Stimulated activated CD4-positive, alpha-beta T cell treated with anti-CD3 and anti-CD28 coated beads, Interleukin-4, amount 100 ng/mL, for 4 hours (primary cell): ENCODE results near the gene RAG1.

Experiments
- DNase-seq, 2 experiments: peaks; one replicate each; pipeline ENCODE4 v3.0.0-alpha.2; 2020

RAG1 gene

GRCh38 chr11:36591433-36591832 is 23.6 kb downstream of the RAG1 start:
- DNase-seq = no peak

- DNase-seq = peak in 1 of 2 experiments; percentile 11
Observed at GRCh38 chr11:36594316-36594989, 26.6 kb downstream of the RAG1 start, which contains the start of gene IFTAP. TSS of gene IFTAP (plus strand) at chr11:36594502. CDS start at chr11:36610104, 15,602 bp downstream.

GRCh38 chr11:36596880-36597279 is 29.1 kb downstream of the RAG1 start:
- no peak for DNase-seq

- no peak for DNase-seq
Observed at GRCh38 chr11:36598051-36598450, 30.2 kb downstream of the RAG1 start, which contains the start of gene RAG2. TSS of gene RAG2 (minus strand) at chr11:36598236. CDS start at chr11:36594168, 4,068 bp downstream.

- DNase-seq = no peak
Observed at GRCh38 chr11:36600180-36600579, 32.4 kb downstream of the RAG1 start.

- no peak for DNase-seq
Observed at GRCh38 chr11:36601155-36601554, 33.3 kb downstream of the RAG1 start.

GRCh38 chr11:36602135-36602534 is 34.3 kb downstream of the RAG1 start:
- DNase-seq = no peak

GRCh38 chr11:36605221-36606216 is 37.7 kb downstream of the RAG1 start:
- no peak for DNase-seq

DNA sequence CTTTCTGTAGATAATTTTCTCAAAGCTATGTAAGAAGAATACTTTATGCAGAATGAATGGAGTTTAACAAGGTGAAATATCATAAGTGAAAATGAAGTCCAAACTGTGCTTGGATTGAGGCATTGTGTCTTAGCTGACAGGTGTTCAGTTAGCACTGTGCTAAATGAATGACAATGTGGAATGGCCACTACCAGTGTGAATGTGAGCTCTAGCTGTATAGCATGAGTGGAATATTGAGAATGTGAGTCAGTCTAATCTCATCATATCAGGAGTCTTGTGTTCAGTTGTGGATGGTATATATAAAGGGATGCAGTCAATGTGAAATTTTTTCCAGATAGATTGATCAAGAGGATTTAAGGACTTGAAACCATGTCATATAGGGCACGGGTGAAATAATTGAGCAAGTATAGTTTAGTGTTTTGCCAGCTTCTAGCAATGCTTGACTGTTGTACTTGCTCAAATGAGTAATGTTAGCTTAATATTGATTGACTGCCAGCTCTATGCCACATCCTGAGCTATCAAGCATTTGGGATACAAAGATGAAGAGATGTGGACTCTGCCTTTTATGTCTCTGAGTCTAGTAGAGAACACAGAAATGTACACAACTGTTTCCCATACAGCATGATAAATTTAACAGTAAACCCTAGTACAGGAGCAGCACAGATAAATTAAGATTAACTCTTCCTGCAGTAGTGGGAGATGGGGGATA is 40.8 kb downstream of the RAG1 start:
- DNase-seq = no peak

DNA sequence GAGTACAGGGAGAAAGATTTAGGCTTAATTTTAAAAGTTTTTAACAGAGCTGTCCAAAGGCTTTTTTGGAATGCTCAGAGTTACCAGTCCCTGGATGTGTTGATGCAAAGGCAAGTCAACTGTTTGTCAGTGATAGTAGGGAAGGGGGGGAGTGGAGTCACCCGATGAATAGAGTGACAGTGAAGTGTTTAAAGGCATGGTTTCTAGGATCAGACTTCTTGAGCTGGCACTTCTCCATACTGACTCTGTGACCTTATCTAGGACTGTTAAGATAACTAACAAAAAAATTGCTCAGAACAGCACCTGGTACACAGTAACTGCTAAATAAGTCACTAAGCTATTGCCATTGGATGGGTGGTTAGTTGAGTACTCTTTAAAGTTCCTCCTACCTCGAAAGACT is 41.6 kb downstream of the RAG1 start:
- DNase-seq = no peak

GRCh38 chr11:36615826-36616225 is 48.0 kb downstream of the RAG1 start:
- DNase-seq = no peak

DNA sequence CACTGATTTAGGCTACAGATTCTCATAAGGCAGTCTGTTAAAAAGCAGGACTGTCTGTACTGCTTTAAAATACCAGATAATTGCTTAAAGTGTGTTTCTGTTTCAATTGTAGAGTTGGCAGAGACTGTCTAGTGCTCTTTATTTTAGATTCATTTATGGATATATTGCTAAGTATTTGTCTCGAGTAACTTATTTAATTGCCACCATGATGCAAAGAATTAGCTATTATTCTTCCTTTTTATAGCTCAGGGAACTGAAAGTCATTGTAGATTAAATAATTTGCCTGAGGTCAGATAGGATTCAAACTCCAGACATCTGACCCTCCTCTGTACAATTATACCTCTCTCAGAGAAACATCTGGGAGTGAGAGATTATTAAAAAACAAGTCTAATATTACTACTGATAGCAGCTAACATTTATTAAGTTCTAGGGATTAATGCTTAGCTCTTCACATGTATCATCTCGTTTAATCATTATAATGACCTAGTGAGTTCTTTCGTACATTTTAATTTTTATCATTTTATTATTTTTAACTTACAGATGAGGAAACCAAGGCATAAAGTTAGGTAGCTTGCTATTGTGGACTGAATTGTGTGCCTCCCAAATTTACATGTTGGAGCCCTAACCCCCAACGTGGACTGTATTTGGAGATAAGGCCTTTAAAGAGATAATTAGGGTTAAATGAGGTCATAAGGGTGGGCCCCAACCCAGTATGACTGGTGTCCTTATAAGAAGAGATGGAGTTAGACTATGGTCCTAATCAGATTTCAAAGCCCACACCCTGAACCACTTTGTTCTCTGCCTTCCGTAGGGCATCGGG is 49.9 kb downstream of the RAG1 start:
- no peak for DNase-seq

GRCh38 chr11:36618363-36619047 is 50.7 kb downstream of the RAG1 start:
- DNase-seq = no peak

DNA sequence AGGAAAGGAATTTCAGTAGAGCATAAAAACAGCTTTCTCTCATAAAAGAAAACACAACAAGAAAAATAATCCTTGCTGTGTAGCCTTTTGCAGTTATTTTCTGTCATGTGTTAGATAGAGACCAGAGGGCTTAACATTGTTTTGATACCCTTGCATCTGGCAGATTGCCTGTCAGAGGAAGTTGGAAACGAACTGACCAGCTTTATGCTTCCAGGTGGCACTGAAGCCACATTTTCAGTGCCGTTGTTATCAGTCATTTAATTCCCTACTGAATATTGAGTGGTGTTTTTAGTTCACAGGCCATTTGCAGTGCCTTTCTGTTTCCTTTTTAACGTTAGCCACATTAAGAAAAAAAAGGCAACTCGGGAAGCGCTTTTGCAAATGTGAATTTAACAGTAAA is 51.7 kb downstream of the RAG1 start:
- DNase-seq = no peak

DNA sequence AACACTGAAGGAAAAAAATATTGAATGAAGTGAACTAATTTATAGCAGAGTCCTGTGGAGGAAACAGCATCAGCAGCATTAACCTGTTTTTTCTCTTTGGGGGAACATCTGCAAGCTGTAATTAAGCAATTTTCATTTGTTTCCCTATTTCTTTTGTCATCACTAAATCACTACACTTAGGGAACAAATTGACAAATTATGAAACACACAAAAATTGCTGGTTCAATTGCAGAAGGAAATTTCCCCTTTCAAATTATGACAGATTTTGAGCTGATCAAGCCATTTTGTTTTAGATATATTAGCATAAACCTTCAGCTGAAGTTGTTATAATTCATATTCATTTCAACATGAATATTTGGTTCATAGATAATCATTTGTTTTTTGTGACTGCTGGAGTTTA is 52.4 kb downstream of the RAG1 start:
- no peak for DNase-seq

- DNase-seq = no peak
Observed at GRCh38 chr11:36622431-36623136, 54.8 kb downstream of the RAG1 start.

DNA sequence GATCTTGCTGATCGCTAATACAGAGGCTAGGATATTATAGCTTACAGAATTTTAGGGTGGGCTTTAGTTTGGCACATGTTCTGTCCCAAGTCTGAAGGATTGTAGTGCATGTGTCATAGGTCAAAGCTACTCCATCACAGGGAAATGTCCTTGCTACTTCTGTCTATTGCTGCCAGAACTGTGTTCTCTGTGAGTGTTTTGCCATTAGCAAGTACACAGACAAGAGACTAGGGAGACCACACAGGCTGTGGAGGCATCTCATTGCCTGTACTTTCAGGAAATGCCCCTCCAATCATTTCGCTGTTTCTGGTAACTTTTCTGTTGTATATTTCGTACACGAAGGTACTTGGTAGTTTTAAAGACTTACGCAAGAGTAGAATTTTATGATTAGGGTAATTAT is 55.7 kb downstream of the RAG1 start:
- DNase-seq = no peak

DNA sequence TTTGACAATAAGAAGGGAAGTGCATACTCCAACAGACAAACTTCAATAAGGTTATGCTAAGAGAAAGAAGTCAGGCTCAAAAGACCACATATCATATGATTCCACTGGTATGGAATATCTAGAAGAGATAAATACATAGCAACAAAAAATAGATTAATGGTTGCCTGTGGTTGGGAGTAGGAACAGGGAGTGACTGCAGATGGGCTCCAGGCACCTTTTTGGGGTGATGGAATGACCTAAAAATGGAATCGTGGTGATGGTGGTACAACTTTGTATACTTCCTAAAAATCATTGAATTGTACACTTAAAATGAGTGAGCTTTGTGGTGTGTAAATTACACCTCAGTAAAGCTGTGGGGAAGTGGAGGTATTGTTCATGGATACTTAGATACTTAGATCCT is 59.2 kb downstream of the RAG1 start:
- no peak for DNase-seq

GRCh38 chr11:36627471-36627870 is 59.7 kb downstream of the RAG1 start:
- DNase-seq = no peak

DNA sequence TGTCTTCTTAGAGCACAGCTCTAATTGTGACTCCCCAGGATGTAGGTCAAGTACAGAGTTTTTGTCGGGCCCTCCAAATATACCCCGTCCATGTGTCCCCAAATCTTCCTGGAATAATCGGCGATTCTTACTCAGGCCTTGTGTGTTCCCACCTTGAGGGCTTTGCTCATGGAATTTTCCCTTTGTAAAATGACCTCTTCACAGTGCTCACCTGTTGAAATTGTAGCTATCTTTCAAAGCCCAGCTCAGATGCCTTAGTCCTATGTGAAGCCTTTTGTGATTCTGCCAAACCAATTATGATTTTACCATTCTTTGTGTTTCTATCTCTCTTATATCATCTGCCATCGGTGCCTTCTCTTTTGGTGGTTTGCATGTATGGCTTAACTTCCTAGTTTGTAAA is 60.3 kb downstream of the RAG1 start:
- DNase-seq = no peak

- no peak for DNase-seq
Observed at GRCh38 chr11:36628765-36629244, 61.0 kb downstream of the RAG1 start.
